Measurements from ENCODE around the gene SAYSD1.

DNA sequence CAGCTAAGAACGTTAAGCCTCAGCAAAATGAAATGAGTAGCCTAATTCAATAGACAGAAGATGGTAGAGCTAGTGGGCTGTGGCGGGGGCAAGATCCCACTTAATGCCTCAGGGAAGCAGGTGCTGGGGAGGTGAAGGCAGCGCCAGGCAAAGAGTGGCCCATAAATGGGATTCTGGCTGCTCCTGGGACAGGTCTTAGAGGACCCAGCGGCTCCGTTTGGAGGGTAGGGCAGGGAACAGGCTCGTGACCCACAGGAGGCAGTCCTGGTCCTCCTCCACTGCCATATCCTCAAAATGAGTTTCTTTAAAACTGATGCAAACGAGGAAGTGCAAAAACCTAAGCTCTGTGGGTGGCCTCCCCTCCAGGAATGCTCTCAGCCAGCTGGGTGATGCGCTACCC, 32.7 kb downstream of the SAYSD1 start:
- TF ChIP-seq POLR2AphosphoS5 (IDR thresholded peaks at IDR 0.05; ENCODE audit: low read depth, low read length) (no peak), TAF1 (IDR thresholded peaks at IDR 0.05; ENCODE audit: borderline replicate concordance, insufficient read depth, low read length) (no peak), SIN3A (IDR thresholded peaks at IDR 0.05; ENCODE audit: borderline replicate concordance, insufficient read depth, low read length) (no peak), FOXP2 (optimal IDR thresholded peaks at IDR 0.05; ENCODE audit: borderline replicate concordance, extremely low read depth, extremely low read length, insufficient read depth) (no peak)
- TF ChIP-seq, protein P1, sequence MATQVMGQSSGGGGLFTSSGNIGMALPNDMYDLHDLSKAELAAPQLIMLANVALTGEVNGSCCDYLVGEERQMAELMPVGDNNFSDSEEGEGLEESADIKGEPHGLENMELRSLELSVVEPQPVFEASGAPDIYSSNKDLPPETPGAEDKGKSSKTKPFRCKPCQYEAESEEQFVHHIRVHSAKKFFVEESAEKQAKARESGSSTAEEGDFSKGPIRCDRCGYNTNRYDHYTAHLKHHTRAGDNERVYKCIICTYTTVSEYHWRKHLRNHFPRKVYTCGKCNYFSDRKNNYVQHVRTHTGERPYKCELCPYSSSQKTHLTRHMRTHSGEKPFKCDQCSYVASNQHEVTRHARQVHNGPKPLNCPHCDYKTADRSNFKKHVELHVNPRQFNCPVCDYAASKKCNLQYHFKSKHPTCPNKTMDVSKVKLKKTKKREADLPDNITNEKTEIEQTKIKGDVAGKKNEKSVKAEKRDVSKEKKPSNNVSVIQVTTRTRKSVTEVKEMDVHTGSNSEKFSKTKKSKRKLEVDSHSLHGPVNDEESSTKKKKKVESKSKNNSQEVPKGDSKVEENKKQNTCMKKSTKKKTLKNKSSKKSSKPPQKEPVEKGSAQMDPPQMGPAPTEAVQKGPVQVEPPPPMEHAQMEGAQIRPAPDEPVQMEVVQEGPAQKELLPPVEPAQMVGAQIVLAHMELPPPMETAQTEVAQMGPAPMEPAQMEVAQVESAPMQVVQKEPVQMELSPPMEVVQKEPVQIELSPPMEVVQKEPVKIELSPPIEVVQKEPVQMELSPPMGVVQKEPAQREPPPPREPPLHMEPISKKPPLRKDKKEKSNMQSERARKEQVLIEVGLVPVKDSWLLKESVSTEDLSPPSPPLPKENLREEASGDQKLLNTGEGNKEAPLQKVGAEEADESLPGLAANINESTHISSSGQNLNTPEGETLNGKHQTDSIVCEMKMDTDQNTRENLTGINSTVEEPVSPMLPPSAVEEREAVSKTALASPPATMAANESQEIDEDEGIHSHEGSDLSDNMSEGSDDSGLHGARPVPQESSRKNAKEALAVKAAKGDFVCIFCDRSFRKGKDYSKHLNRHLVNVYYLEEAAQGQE (IDR thresholded peaks at IDR 0.05; ENCODE audit: insufficient read depth in 1 of 2, low read depth in 2 of 2, low read length in 2 of 2) = no peak

Measured in PFSK-1 (cell line).